ENCODE measurements around the gene PRKCE. TPM values are rescaled to one million over a fixed set of nuclear protein-coding genes. Genes with fewer than 3 reads are reported as not detected.

The PRKCE gene
- total and polyA plus RNA-seq, 7 experiments from 2014 or later: 1.4 to 37.9 (median 19.5) TPM

DNA sequence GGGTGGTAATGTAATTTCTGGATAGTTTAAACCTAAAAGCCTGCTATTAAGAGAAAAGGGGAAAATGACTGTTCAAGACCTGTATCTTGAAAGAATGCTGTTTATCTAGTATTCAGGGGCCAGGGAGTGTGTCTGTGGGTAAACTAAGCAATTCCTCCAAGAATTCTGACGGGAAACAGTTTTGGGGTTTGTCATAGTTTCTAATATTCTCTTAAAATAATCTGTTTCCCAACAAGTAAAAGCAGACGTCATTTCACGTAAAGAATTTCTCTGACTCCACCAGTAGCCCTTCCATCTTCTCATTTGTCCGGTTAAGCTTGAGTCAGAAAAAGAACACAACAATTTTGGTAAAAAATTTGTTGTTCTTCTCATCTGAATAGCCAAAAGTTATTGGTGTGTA is 413.7 kb downstream of the PRKCE start:
- Histone ChIP-seq H3K27ac (ENCODE audit: low read depth, low read length) (no peak overlapping the region), H3K9me3 (ENCODE audit: control insufficient read depth in 2 of 3, low read length in 3 of 3) (no peaks in the 10 kb centered on the region), H3K4me3 (ENCODE audit: low read length) (no peak overlapping the region), H3K4me1 (ENCODE audit: control insufficient read depth in 2 of 2, insufficient read depth in 2 of 2, low read length in 2 of 2) (peaks cover 0 to 4% of the 10 kb centered on the region in 2 donors), H3K36me3 (ENCODE audit: control insufficient read depth in 2 of 3, insufficient read depth in 3 of 3, low read length in 3 of 3) (no peaks in the 10 kb centered on the region), H3K27me3 (ENCODE audit: control insufficient read depth in 2 of 2, insufficient read depth in 2 of 2, low read length in 2 of 2) (no peaks in the 10 kb centered on the region)
- H3K27me3 Mint-ChIP-seq: peaks cover 0 to 2% (median 0%) of the 10 kb centered on the region in 5 donors
- CTCF ChIA-PET: interaction anchor here (0.7 to 1.2 kb wide), 4 partner anchors 8 to 229 kb away, joined by 3 to 5 read pairs (median 3); no protein-coding TSS in a partner anchor
- POLR2A ChIA-PET: no interaction called here
- H3K36me3 Mint-ChIP-seq: peaks cover 0 to 3% (median 0%) of the 10 kb centered on the region in 5 donors
- H3K4me1 Mint-ChIP-seq: peaks cover 0 to 22% (median 0%) of the 10 kb centered on the region in 7 donors
- ATAC-seq: no peak
- intact Hi-C loops (cut with micrococcal nuclease): no loop called here
- DNase-seq: no peak
- H3K4me3 Mint-ChIP-seq: no peak overlapping the region
- H3K27ac Mint-ChIP-seq: no peak overlapping the region
- no peaks in the 10 kb centered on the region for H3K9me3 Mint-ChIP-seq

DNA sequence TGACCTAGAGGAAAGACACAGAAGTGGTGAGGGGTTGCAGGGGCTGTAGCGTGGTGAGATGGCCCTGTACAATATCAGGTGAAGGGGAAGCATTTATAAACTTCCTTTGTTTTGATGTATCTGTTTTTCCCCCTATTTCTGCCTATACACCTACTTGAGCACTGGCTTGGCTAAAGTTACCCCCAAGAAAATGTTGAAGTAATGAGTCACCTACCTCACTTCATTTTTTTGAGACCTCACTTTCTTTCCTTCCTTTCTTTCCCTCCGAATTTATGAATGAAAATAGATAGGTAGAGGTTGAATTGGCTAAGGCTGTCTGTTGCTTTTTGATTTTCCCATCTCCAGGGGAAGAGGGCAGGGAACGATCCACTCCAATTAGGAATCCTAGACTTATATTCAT is 414.6 kb downstream of the PRKCE start:
- no peak overlapping the region for H3K27ac ChIP-seq (ENCODE audit: low read depth, low read length)
- ATAC-seq (no peak), DNase-seq (no peak)
- POLR2A ChIA-PET: no interaction called here
- no peak overlapping the region for H3K4me3 ChIP-seq (ENCODE audit: low read length)
- Mint-ChIP-seq H3K27ac (no peak overlapping the region), H3K27me3 (peaks cover 0 to 2% (median 0%) of the 10 kb centered on the region in 5 donors), H3K4me1 (peaks cover 0 to 22% (median 0%) of the 10 kb centered on the region in 7 donors), H3K4me3 (no peak overlapping the region), H3K36me3 (peaks cover 0 to 6% (median 0%) of the 10 kb centered on the region in 5 donors), H3K9me3 (no peaks in the 10 kb centered on the region)
- intact Hi-C loops (cut with micrococcal nuclease): no loop called here
- no peaks in the 10 kb centered on the region for H3K27me3 ChIP-seq (ENCODE audit: control insufficient read depth in 2 of 2, insufficient read depth in 2 of 2, low read length in 2 of 2)
- no peaks in the 10 kb centered on the region for H3K36me3 ChIP-seq (ENCODE audit: control insufficient read depth in 2 of 3, insufficient read depth in 3 of 3, low read length in 3 of 3)
- CTCF ChIA-PET: no interaction called here
- H3K9me3 ChIP-seq (ENCODE audit: control insufficient read depth in 2 of 3, low read length in 3 of 3): no peaks in the 10 kb centered on the region
- H3K4me1 ChIP-seq (ENCODE audit: control insufficient read depth in 2 of 2, insufficient read depth in 2 of 2, low read length in 2 of 2): peaks cover 0 to 4% of the 10 kb centered on the region in 2 donors

DNA sequence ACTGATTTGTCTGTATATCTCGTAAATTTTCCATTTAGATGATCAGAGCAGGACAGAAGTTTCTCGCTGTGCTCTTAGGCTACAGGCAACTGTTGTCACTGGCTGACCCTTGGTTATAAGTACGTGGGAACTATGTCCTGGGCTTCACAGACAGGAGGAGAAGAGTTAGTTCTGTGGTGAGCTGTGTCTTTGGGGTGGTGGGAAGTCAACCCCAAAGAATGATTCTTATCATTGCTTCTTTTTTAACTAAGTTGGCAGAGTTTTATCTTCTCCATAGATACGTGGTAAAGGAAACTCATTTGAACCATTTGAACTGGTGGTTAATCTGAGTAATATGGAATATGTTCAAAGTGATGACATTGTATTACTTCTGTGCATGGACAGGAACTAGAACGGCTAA is 415.1 kb downstream of the PRKCE start:
- Mint-ChIP-seq H3K27me3 (peaks cover 0 to 2% (median 0%) of the 10 kb centered on the region in 5 donors), H3K9me3 (no peaks in the 10 kb centered on the region), H3K4me3 (no peak overlapping the region), H3K27ac (no peak overlapping the region), H3K4me1 (peaks cover 0 to 22% (median 0%) of the 10 kb centered on the region in 7 donors), H3K36me3 (peaks cover 0 to 8% (median 0%) of the 10 kb centered on the region in 5 donors)
- peaks cover 0 to 4% of the 10 kb centered on the region in 2 donors for H3K4me1 ChIP-seq (ENCODE audit: control insufficient read depth in 2 of 2, insufficient read depth in 2 of 2, low read length in 2 of 2)
- ATAC-seq (no peak), DNase-seq (no peak)
- ChIA-PET CTCF (no interaction called here), POLR2A (no interaction called here)
- no peaks in the 10 kb centered on the region for H3K36me3 ChIP-seq (ENCODE audit: control insufficient read depth in 2 of 3, insufficient read depth in 3 of 3, low read length in 3 of 3)
- H3K27me3 ChIP-seq (ENCODE audit: control insufficient read depth in 2 of 2, insufficient read depth in 2 of 2, low read length in 2 of 2): no peaks in the 10 kb centered on the region
- no peaks in the 10 kb centered on the region for H3K9me3 ChIP-seq (ENCODE audit: control insufficient read depth in 2 of 3, low read length in 3 of 3)
- no peak overlapping the region for H3K27ac ChIP-seq (ENCODE audit: low read depth, low read length)
- H3K4me3 ChIP-seq (ENCODE audit: low read length): no peak overlapping the region
- intact Hi-C loops (cut with micrococcal nuclease): no loop called here

DNA sequence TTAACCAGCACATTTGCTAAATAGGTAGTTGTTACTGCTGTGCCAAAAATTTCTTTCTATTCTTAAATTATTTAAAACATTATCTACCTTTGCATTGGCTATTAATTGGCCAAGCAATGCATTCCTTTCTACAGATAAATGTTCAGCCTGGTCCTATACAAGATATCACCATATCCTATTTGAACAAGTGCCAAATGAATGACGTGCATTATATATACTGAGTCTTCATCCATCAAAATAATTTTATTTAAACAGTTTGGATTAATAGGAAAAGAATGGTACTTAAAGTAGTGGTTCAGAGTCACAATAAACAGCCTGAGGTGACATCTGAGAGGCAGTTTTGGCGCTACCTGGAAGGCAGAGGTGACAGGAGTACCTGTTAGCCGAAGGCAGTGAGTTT is 415.6 kb downstream of the PRKCE start:
- DNase-seq: no peak
- peaks cover 0 to 8% (median 0%) of the 10 kb centered on the region in 5 donors for H3K36me3 Mint-ChIP-seq
- no peak for ATAC-seq
- H3K27ac Mint-ChIP-seq: no peak overlapping the region
- H3K9me3 Mint-ChIP-seq: no peaks in the 10 kb centered on the region
- Histone ChIP-seq H3K9me3 (ENCODE audit: control insufficient read depth in 2 of 3, low read length in 3 of 3) (no peaks in the 10 kb centered on the region), H3K4me3 (ENCODE audit: low read length) (no peak overlapping the region), H3K27me3 (ENCODE audit: control insufficient read depth in 2 of 2, insufficient read depth in 2 of 2, low read length in 2 of 2) (no peaks in the 10 kb centered on the region), H3K4me1 (ENCODE audit: control insufficient read depth in 2 of 2, insufficient read depth in 2 of 2, low read length in 2 of 2) (peaks cover 0 to 4% of the 10 kb centered on the region in 2 donors), H3K27ac (ENCODE audit: low read depth, low read length) (no peak overlapping the region), H3K36me3 (ENCODE audit: control insufficient read depth in 2 of 3, insufficient read depth in 3 of 3, low read length in 3 of 3) (no peaks in the 10 kb centered on the region)
- POLR2A ChIA-PET: no interaction called here
- CTCF ChIA-PET: no interaction called here
- intact Hi-C loops (cut with micrococcal nuclease): no loop called here
- H3K4me1 Mint-ChIP-seq: peaks cover 0 to 22% (median 0%) of the 10 kb centered on the region in 7 donors
- H3K4me3 Mint-ChIP-seq: no peak overlapping the region
- H3K27me3 Mint-ChIP-seq: peaks cover 0 to 2% (median 0%) of the 10 kb centered on the region in 5 donors

DNA sequence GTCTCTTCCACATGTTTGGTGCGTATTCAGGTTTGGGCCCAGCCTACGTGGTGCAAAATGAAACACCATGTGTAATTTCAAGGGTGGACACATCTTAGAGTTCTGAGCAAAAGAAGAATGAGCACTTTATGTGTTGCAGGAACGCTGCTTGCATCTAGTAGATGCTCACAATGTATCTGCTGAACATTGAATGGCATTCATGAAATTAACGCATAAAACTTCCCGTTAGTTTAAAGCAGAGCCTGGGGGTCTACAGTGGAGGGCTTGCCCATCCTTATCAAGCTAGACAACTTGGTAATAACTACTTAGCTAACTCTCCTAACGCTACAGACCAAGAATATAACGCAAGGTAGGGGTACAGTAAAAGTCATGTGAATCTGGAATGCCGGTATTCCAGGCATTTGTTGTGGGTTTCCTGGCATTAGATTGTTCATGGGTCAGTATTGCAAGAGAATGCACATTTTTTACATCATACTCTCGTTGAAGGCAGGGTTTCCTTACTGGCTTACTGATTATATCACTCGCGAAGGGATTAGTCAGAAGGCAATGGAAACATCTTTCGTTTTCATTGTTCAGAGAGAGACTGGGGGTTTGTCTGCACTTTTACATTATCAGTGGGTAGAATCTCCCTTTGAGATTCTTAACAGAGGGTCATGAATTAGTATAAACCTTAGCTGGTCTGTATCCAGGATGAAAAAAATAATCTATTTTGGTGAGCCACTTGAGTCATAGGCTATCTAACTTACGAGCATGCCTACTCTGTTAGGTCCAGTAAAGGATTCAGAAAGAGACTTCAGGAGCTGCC is 416.2 kb downstream of the PRKCE start:
- H3K4me3 ChIP-seq (ENCODE audit: low read length): no peak overlapping the region
- H3K27ac ChIP-seq (ENCODE audit: low read depth, low read length): no peak overlapping the region
- peaks cover 0 to 8% (median 0%) of the 10 kb centered on the region in 5 donors for H3K36me3 Mint-ChIP-seq
- peaks cover 0 to 2% (median 0%) of the 10 kb centered on the region in 5 donors for H3K27me3 Mint-ChIP-seq
- H3K4me1 ChIP-seq (ENCODE audit: control insufficient read depth in 2 of 2, insufficient read depth in 2 of 2, low read length in 2 of 2): peaks cover 0 to 4% of the 10 kb centered on the region in 2 donors
- no peaks in the 10 kb centered on the region for H3K9me3 Mint-ChIP-seq
- ATAC-seq (no peak), DNase-seq (no peak)
- CTCF ChIA-PET: no interaction called here
- no peaks in the 10 kb centered on the region for H3K36me3 ChIP-seq (ENCODE audit: control insufficient read depth in 2 of 3, insufficient read depth in 3 of 3, low read length in 3 of 3)
- H3K9me3 ChIP-seq (ENCODE audit: control insufficient read depth in 2 of 3, low read length in 3 of 3): no peaks in the 10 kb centered on the region
- POLR2A ChIA-PET: no interaction called here
- no peak overlapping the region for H3K27ac Mint-ChIP-seq
- intact Hi-C loops (cut with micrococcal nuclease): no loop called here
- peaks cover 0 to 22% (median 0%) of the 10 kb centered on the region in 7 donors for H3K4me1 Mint-ChIP-seq
- H3K27me3 ChIP-seq (ENCODE audit: control insufficient read depth in 2 of 2, insufficient read depth in 2 of 2, low read length in 2 of 2): no peaks in the 10 kb centered on the region
- peak overlapping the region in 1 of 10 donors; percentile 6 for H3K4me3 Mint-ChIP-seq

DNA sequence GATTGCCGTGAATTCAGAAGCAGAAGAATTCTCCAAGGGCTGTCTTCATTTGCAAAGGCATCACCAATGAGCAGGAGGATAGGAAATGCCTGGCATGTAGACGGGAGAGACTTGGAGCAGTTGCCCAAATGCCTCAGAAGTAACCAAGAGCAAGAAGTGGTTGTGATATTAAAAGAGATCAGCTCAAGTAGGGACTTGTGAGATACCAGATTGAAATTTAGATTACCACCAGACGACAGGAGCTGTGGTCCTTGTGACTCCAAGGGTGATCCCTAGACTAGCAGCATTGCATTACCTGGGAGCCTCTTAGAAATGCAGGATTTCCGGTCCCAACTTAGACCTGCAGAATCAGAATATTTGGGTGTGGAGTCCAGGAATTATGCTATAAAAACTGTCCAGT is 417.2 kb downstream of the PRKCE start:
- Histone ChIP-seq H3K9me3 (ENCODE audit: control insufficient read depth in 2 of 3, low read length in 3 of 3) (no peaks in the 10 kb centered on the region), H3K4me1 (ENCODE audit: control insufficient read depth in 2 of 2, insufficient read depth in 2 of 2, low read length in 2 of 2) (no peaks in the 10 kb centered on the region), H3K4me3 (ENCODE audit: low read length) (no peak overlapping the region), H3K36me3 (ENCODE audit: control insufficient read depth in 2 of 3, insufficient read depth in 3 of 3, low read length in 3 of 3) (no peaks in the 10 kb centered on the region), H3K27me3 (ENCODE audit: control insufficient read depth in 2 of 2, insufficient read depth in 2 of 2, low read length in 2 of 2) (no peaks in the 10 kb centered on the region), H3K27ac (ENCODE audit: low read depth, low read length) (no peak overlapping the region)
- H3K9me3 Mint-ChIP-seq: no peaks in the 10 kb centered on the region
- H3K4me1 Mint-ChIP-seq: peaks cover 0 to 21% (median 0%) of the 10 kb centered on the region in 7 donors
- H3K27me3 Mint-ChIP-seq: peaks cover 0 to 2% (median 0%) of the 10 kb centered on the region in 5 donors
- peaks cover 0 to 11% (median 0%) of the 10 kb centered on the region in 5 donors for H3K36me3 Mint-ChIP-seq
- ChIA-PET CTCF (no interaction called here), POLR2A (no interaction called here)
- no peak overlapping the region for H3K27ac Mint-ChIP-seq
- ATAC-seq (no peak), DNase-seq (no peak)
- H3K4me3 Mint-ChIP-seq: no peak overlapping the region
- intact Hi-C loops (cut with micrococcal nuclease): no loop called here

DNA sequence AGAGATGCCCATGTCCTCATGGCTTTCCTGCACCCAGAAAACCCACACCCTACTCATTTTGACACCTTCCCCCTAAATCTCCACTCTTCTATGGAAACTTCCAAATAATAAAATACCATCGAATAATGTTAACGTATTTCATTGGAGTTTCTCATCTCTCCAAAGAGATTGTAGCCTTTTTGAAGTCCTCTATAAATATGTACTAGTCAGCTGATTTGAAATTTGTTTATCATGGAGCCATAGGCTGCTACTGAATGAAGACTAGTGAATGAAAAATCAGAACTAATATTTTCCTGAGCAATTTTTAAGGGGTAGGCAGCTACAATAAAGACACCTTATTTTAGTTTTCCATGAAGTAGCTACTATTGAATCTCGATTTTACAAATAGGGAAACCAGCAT is 419.6 kb downstream of the PRKCE start:
- ChIA-PET CTCF (interaction anchor here (1.3 kb wide), 1 partner anchor 8 kb away, joined by 6 read pairs; no protein-coding TSS in a partner anchor), POLR2A (no interaction called here)
- Histone ChIP-seq H3K36me3 (ENCODE audit: control insufficient read depth in 2 of 3, insufficient read depth in 3 of 3, low read length in 3 of 3) (no peaks in the 10 kb centered on the region), H3K4me3 (ENCODE audit: low read length) (no peak overlapping the region), H3K9me3 (ENCODE audit: control insufficient read depth in 2 of 3, low read length in 3 of 3) (no peaks in the 10 kb centered on the region), H3K4me1 (ENCODE audit: control insufficient read depth in 2 of 2, insufficient read depth in 2 of 2, low read length in 2 of 2) (no peaks in the 10 kb centered on the region), H3K27me3 (ENCODE audit: control insufficient read depth in 2 of 2, insufficient read depth in 2 of 2, low read length in 2 of 2) (no peaks in the 10 kb centered on the region), H3K27ac (ENCODE audit: low read depth, low read length) (no peak overlapping the region)
- Mint-ChIP-seq H3K36me3 (peaks cover 0 to 17% (median 3%) of the 10 kb centered on the region in 5 donors), H3K27me3 (no peaks in the 10 kb centered on the region), H3K27ac (no peak overlapping the region), H3K4me1 (peaks cover 0 to 22% (median 0%) of the 10 kb centered on the region in 7 donors), H3K9me3 (no peaks in the 10 kb centered on the region), H3K4me3 (no peak overlapping the region)
- DNase-seq: no peak
- ATAC-seq: no peak
- intact Hi-C loops (cut with micrococcal nuclease): no loop called here
